ENCODE results near the gene PACSIN2. TPM values are rescaled to one million over a fixed set of nuclear protein-coding genes. Genes with fewer than 3 reads are reported as not detected.

The PACSIN2 gene
- total and polyA plus RNA-seq, 2 of the 13 experiments (the other 11 are each of a cell fraction or from before 2014, with no cell fraction given) = 54.1 to 68.8 TPM

- TF ChIP-seq ATF2 (CRISPR knock-in tag; IDR thresholded peaks at IDR 0.05) (no peak), ARID3A (IDR thresholded peaks at IDR 0.05; ENCODE audit: low read depth, low read length) (peak; percentile 77), ZNF710 (CRISPR knock-in tag; IDR thresholded peaks at IDR 0.05; ENCODE audit: borderline replicate concordance) (peak; percentile 57; the same call in 1 of the 2 replicates), ZNF691 (CRISPR knock-in tag; IDR thresholded peaks at IDR 0.05; ENCODE audit: borderline replicate concordance, low read depth) (no peak), TBP (CRISPR knock-in tag; IDR thresholded peaks at IDR 0.05) (no peak), REST (IDR thresholded peaks at IDR 0.05; ENCODE audit: borderline replicate concordance in 1 of 2, low read depth in 1 of 2, low read length in 2 of 2) (no peak), TFDP2 (CRISPR knock-in tag; IDR thresholded peaks at IDR 0.05) (no peak), SALL2 (CRISPR knock-in tag; IDR thresholded peaks at IDR 0.05) (no peak; the same call in 1 of the 2 replicates), ZZZ3 (CRISPR knock-in tag; IDR thresholded peaks at IDR 0.05; ENCODE audit: borderline replicate concordance) (no peak), FOXP1 (IDR thresholded peaks at IDR 0.05) (no peak), FOXP1 (CRISPR knock-in tag; IDR thresholded peaks at IDR 0.05) (peak; percentile 79), U2AF2 (IDR thresholded peaks at IDR 0.05; ENCODE audit: low read depth, low read length) (no peak), NBN (conservative IDR thresholded peaks at IDR 0.05) (no peak), ZNF619 (CRISPR knock-in tag; IDR thresholded peaks at IDR 0.05) (no peak), ZNF160 (CRISPR knock-in tag; IDR thresholded peaks at IDR 0.05) (no peak), MEIS1 (CRISPR knock-in tag; IDR thresholded peaks at IDR 0.05; ENCODE audit: borderline replicate concordance) (no peak), SSRP1 (CRISPR knock-in tag; IDR thresholded peaks at IDR 0.05) (no peak), MIER2 (CRISPR knock-in tag; IDR thresholded peaks at IDR 0.05) (no peak), NFKB2 (CRISPR knock-in tag; IDR thresholded peaks at IDR 0.05; ENCODE audit: borderline replicate concordance) (0 out of 2 replicates have a peak, but pooled peaks have one; percentile 27)
These were observed 74.9 kb downstream of the PACSIN2 start (continued) for GRCh38 chr22:42939941-42940653.
